ENCODE measurements around the gene ATP4A.

- TF ChIP-seq HDGF (IDR thresholded peaks at IDR 0.05) (no peak), GTF3C2 (IDR thresholded peaks at IDR 0.05; ENCODE audit: borderline replicate concordance, extremely low read depth, insufficient read length) (no peak), REST (IDR thresholded peaks at IDR 0.05; ENCODE audit: borderline replicate concordance) (no peak), REST (CRISPR knock-in tag; IDR thresholded peaks at IDR 0.05; ENCODE audit: low read depth) (no peak), PRDM10 (IDR thresholded peaks at IDR 0.05; ENCODE audit: partially characterized antibody) (no peak)
Observed at GRCh38 chr19:35506011-35506410, 57.4 kb downstream of the ATP4A start.

All from K562 (cell line).